ENCODE data around the gene RNF224.

RNF224 gene

GRCh38 chr9:137253717-137254623, 26.7 kb downstream of the RNF224 start:
- no peaks in the 10 kb centered on the region for H3F3A ChIP-seq (ENCODE audit: insufficient read depth)
- no peaks in the 10 kb centered on the region for H3K27me3 ChIP-seq (ENCODE audit: low read length)
- peak overlapping the region; percentile 78 for H3K4me3 ChIP-seq (ENCODE audit: insufficient read depth, low read length, poor library complexity, severe bottlenecking)
- no peak overlapping the region for H2AFZ ChIP-seq (ENCODE audit: low read depth, low read length, severe bottlenecking)
- peak overlapping the region; percentile 93 for H3K4me2 ChIP-seq (ENCODE audit: low read depth, low read length, poor library complexity, severe bottlenecking)
- H3K9me3 ChIP-seq (ENCODE audit: insufficient read depth, low read length) = no peaks in the 10 kb centered on the region
- H3K9me2 ChIP-seq (replicated peaks; ENCODE audit: insufficient read depth, low read length) = no peaks in the 10 kb centered on the region
- no peaks in the 10 kb centered on the region for H3K36me3 ChIP-seq (ENCODE audit: low read length)
- H3K79me2 ChIP-seq (ENCODE audit: insufficient read depth, low read length) = peaks cover 15% of the 10 kb centered on the region
- no peaks in the 10 kb centered on the region for H4K20me1 ChIP-seq (ENCODE audit: low read depth, low read length)
- H3K27ac ChIP-seq (ENCODE audit: low read depth, low read length) = no peak overlapping the region
- TF ChIP-seq CTCF (IDR thresholded peaks at IDR 0.05; ENCODE audit: insufficient read depth, low read length, poor library complexity, severe bottlenecking) = no peak
- no peak for TF ChIP-seq EZH2phosphoT487 (conservative IDR thresholded peaks at IDR 0.05; ENCODE audit: low read length)
- H3K9ac ChIP-seq (ENCODE audit: low read length) = peak overlapping the region; percentile 100

- Histone ChIP-seq H3K4me2 (ENCODE audit: low read depth, low read length, poor library complexity, severe bottlenecking) (peak within 1 kb of the TSS; percentile 96), H3K27ac (ENCODE audit: low read depth, low read length) (peak within 1 kb of the TSS; percentile 69), H3K9me3 (ENCODE audit: insufficient read depth, low read length) (no peaks in the 10 kb centered on the region), H3F3A (ENCODE audit: insufficient read depth) (no peaks in the 10 kb centered on the region), H2AFZ (ENCODE audit: low read depth, low read length, severe bottlenecking) (peak within 1 kb of the TSS; percentile 98), H3K9me2 (replicated peaks; ENCODE audit: insufficient read depth, low read length) (no peaks in the 10 kb centered on the region), H3K36me3 (ENCODE audit: low read length) (no peaks in the 10 kb centered on the region), H4K20me1 (ENCODE audit: low read depth, low read length) (no peaks in the 10 kb centered on the region), H3K79me2 (ENCODE audit: insufficient read depth, low read length) (peaks cover 15% of the 10 kb centered on the region), H3K9ac (ENCODE audit: low read length) (peak within 1 kb of the TSS; percentile 100), H3K27me3 (ENCODE audit: low read length) (no peaks in the 10 kb centered on the region), H3K4me3 (ENCODE audit: insufficient read depth, low read length, poor library complexity, severe bottlenecking) (peak within 1 kb of the TSS; percentile 99)
- TF ChIP-seq CTCF (IDR thresholded peaks at IDR 0.05; ENCODE audit: insufficient read depth, low read length, poor library complexity, severe bottlenecking) = no peak
- TF ChIP-seq EZH2phosphoT487 (conservative IDR thresholded peaks at IDR 0.05; ENCODE audit: low read length) = no peak
Observed at GRCh38 chr9:137254624-137255447, 27.5 kb downstream of the RNF224 start, which contains the start of gene NELFB. Gene NELFB (plus strand): TSS chr9:137255327.

- Histone ChIP-seq H3K79me2 (ENCODE audit: insufficient read depth, low read length) (peaks cover 15% of the 10 kb centered on the region), H3K27ac (ENCODE audit: low read depth, low read length) (peak overlapping the region; percentile 69), H3K9ac (ENCODE audit: low read length) (peak overlapping the region; percentile 100), H3K9me3 (ENCODE audit: insufficient read depth, low read length) (no peaks in the 10 kb centered on the region), H3F3A (ENCODE audit: insufficient read depth) (no peaks in the 10 kb centered on the region), H3K27me3 (ENCODE audit: low read length) (no peaks in the 10 kb centered on the region), H3K4me3 (ENCODE audit: insufficient read depth, low read length, poor library complexity, severe bottlenecking) (peak overlapping the region; percentile 99), H2AFZ (ENCODE audit: low read depth, low read length, severe bottlenecking) (peak overlapping the region; percentile 84), H3K9me2 (replicated peaks; ENCODE audit: insufficient read depth, low read length) (no peaks in the 10 kb centered on the region), H3K4me2 (ENCODE audit: low read depth, low read length, poor library complexity, severe bottlenecking) (peak overlapping the region; percentile 96), H4K20me1 (ENCODE audit: low read depth, low read length) (no peaks in the 10 kb centered on the region), H3K36me3 (ENCODE audit: low read length) (no peaks in the 10 kb centered on the region)
- no peak for TF ChIP-seq CTCF (IDR thresholded peaks at IDR 0.05; ENCODE audit: insufficient read depth, low read length, poor library complexity, severe bottlenecking)
- no peak for TF ChIP-seq EZH2phosphoT487 (conservative IDR thresholded peaks at IDR 0.05; ENCODE audit: low read length)
Observed at GRCh38 chr9:137255448-137256114, 28.3 kb downstream of the RNF224 start.

Data from SU-DHL-6 (cell line).